Activated T-cell treated with anti-CD3 and anti-CD28 coated beads for 4 hours (primary cell): ENCODE results near the gene RPTOR.

Experiments used
- DNase-seq: peaks from one replicate; pipeline ENCODE4 v3.0.0-alpha.2; 2020

Gene RPTOR

DNA sequence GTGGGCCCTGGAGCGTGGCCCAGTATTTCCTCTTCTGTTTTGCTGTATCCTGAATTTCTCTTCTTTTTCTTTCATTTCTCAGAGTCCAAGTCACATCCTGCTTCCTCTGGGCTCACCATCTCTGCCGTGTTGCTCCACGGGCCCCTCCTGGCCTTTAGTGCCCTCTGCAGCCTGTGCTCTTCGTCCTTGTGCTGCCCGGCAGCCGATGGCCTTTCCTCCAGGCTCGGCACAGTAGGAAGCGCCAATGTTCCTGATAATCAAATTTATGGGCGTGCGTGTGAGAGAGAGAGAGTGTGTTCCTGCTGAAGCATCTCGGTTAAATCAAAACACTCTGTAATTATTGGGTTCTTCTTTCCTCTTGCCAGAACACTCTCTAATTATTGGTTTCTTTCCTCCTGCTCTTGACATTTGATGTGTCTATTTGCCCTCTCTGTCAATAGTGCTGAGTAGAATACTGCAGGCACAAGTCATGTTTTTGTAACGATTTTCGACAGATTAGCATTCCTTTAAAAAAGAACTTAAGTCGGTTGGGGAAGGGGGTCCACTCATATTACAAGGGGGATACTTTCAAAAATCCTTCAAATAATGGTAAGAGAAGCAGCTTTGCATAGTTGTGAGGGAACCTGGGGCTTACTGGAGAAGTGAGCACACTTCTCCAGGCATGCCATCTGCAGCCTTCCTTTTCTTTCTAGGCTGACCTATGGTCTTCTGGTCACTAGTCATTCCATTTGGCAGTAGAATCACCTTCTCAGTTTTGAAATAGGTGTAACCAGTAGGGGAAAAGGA, 126.6 kb downstream of the RPTOR start:
- DNase-seq, result no peak

DNA sequence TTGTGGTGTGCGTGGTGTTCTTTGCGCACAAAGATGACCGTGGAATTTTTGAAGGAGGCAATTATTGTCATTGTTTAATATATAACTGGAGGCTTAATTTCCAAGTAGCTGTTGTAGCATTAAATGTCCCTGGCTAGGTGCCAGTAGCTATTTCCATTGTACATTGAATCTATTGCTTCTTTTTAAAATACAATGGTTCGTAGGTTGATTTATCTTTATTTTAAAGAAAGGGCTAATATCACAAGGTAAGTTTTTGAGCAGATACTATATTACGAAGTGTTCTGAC, 127.1 kb downstream of the RPTOR start:
- no peak for DNase-seq

DNA sequence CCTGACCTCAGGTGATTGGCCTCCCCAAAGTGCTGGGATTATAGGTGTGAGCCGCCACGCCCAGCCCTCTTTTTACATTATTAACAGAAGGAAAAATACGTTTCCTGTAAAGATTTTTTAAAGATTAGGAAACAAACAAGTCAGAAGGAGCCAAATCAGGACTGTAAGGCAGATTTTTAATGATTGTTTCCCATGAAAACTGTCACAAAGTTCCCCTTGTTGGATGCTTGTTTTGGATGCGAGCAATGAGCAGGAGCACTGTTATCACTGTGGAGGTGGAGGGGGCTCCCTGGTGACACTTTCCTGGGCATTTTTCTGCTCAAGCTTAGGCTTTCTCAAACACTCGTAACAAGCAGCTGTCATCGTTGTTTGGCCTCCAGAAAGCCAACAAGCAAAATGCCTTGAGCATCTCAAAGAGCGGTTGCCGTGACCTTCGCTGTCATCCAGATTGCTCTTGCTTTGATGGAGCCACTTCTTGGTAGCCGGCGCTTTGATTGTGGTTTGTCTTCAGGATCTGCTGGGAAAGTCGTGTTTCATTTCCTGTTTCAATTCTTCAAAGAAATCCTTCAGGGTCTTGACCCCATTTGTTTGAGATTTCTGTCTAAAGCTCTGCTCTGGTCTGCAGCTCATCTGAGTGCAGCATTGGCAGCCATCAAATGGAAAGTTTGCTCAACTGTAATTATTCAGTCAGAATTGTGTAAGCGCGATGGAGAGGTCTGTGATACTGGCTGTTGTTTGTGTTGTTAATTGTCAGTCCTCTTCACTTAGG, 128.7 kb downstream of the RPTOR start:
- no peak for DNase-seq

DNA sequence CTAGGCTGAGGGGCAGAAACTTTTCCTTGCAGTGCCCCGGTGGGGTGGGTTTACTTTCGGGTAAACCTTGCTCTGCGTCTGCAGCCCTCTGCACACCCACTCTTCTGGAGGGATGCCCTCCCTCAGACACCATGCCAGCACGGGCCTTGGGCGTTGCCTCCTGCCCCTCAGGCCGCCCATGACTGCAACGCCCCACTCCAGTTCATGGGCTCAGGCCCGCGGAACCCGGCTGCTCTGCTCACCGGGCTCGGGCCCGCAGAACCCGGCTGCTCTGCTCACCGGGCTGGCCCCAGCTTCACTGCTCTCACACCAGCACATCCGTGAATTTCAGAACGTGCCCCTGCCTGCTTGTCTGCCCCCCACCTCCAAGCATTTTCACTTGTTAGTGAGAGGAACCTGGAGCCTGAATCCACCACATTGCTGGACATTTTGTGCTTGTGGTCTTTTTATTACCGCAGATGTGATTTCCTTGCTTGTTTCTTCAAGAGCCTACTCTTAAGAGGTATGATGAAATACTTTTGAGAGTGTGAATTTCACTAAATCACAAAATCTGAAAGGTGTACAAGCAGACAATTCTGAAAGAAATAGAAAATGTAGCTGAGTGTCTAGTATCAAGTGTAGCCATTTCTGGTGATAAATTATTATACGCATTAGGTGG, 130.9 kb downstream of the RPTOR start:
- no peak for DNase-seq

DNA sequence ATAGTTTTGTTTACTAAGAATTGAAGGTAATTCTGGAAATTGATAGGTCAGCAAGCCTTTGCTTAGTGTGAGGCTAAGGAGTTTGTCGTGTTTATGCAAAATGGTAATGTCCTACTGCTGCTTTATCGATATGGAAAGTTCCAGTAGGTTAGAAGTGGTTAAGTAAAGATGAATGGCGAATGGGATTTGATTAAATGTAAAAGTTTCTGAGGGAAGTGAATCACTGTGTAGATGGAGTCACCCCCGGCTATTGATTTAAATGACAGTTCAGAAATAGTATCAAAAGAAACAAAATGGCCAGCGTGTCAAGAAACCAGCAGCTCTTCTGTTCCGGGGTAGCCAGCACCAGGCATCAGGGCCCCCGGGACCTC, 131.4 kb downstream of the RPTOR start:
- no peak for DNase-seq

DNA sequence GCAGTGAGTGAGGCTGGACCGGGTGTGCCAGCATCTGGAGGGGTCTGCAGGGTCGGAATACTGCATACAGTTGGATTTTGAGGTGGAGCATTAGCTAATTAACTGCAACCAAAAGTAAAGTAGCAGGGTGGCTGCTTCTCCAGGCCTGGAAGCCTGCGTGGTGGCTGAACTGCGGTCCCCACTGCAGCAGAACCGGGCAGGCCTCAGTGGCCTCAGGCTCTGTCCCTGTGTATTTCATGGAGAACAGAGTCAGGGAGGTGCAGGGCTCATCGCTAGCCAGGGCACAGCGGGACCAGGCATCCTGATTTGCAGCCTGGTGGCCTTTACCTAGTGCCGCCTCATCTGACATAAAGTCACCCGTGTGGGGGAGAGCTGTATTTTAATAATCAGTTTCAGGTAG, 131.9 kb downstream of the RPTOR start:
- DNase-seq, result no peak

DNA sequence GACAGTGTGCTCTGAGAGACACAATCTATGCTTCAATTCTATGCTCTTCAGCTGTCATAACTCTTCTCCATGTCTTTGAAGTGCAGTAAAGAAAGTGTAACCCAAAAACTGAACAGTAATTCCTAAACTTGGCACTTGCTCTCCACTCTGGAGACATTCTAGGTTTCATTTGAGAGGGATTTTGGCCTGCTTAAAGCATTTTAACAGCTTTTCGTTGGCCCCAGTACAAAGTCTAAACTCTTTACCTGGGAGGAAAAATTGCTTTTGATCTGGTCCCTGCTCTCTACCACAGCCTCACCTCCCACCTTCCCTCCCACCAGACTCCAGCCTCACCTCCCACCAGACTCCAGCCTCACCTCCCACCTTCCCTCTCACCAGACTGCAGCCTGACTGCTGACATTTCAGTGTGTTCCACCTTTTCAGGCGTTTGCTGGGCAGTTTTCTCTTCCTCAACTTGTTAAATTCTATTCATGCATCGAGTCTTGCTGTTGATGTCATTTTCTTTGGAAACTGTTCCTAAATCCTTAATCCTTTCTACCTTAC, 132.6 kb downstream of the RPTOR start:
- DNase-seq, result no peak

DNA sequence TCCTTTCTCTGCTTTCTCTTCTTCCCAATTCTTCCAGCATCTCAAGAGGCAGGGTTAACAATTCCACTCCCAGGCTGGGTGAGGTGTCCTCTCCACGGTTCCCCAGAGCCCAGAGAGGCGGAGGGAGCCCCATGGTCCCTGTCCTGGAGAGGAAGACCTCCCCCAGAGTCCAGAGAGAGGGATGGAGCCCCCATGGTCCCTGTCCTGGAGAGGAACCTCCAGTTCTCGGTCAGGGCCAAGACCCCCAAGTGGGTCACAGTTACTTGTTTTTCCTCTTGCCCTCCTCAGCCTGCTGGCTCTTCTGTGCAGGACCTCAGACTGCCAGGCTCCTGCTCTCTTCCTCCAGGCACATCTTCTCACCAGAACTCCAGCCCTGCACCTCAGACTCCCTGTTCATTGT, 135.2 kb downstream of the RPTOR start:
- DNase-seq, result no peak

DNA sequence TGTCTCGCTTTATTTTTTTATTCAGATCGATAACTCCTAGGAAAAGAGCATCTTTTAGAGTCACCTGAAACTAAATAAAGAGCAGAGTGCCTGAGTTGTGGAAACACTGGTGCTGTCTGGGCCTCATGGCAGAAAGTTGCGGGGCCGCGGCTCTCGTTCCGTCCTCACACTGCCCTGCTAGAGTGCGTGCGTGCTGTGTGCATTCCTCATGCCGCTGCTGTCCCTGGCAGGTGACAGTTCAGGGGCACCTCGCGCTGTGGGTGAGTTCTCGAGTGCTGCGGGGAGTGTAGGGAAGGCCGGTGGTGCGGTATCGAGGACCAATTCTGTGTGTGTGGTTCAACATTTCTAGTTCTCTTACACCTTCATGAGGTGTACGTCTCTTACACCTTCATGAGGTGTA, 136.6 kb downstream of the RPTOR start:
- no peak for DNase-seq

DNA sequence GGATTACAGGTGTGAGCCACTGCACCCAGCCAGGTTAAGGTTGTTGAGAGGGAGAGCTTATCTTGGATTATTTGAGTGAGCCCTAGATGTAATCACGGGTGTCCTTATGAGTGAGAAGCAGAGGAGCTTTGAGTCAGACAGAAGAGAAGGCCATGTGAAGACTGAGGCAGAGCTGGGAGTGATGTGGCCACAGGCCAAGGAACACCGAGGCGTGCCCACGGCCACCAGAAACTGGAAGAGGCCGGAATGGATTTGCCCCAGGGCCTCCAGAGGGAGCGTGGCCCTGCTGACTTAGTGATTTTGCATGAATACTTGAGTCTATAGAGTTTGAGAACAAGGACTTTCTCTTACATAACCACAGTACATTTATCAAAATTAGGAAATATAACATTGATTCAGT, 137.7 kb downstream of the RPTOR start:
- DNase-seq, result no peak

DNA sequence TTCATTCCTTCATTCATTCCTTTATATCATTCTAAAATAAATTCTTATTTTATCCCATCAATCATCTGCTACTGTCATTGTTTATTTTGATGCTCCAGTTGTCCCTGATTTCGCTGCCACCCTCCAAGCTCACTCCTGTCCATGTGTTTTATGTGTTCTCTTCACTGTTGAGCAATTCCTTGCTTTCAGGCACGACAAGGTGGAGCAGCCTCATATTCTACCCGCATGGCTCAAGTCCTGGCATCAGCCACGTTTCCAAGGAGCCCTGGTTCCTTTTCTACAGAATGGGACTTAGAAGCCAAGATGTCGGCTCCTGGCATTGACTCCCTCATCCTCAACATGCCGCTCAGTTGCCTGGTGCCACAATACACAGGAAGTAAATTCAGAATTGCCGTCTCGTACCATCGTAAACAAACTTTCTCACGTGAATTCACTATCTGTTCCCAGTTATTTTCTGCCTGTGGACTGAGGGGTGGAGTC, 139.0 kb downstream of the RPTOR start:
- no peak for DNase-seq

DNA sequence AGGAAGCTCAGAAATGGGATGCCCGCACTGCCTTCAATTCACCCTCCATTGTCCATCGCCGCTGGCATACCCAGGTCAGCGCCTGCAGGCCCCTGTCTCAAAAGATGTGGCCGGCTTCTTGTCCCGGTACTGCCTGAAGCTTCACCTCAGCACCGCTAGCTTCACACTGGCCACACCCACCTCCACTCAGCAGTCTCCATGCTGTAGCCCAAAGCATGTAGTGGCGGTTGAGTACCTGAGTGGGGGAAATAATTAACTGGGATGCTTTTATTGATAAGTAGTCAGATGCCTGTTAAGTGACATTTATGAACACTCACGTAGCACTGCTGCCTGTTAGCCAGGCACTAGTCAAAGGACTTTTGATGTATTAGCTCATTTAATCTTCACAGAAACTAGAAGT, 143.2 kb downstream of the RPTOR start:
- no peak for DNase-seq

DNA sequence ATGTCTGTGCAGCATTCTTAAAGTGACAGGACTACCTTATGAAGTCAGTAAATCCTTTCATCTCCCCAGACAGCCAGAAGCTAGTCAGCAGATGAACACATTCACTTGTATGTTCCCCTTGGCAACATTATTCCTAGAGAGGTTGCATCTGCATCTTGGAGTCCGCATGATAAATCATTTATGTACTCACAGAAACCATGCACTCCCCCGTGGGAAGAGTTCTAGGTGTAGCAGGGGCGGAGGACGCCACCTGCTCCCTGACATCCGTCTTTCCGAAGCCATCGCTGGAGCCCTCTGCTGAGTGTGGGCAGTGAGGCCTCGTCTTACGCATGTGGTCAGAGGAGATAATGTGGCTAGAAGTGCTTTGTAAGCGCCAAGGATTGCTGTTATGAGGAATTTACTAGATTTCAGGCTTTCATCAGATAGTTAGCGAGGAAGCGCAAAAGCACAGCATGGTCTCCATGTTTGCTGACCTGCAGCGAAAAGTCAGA, 144.5 kb downstream of the RPTOR start:
- no peak for DNase-seq

DNA sequence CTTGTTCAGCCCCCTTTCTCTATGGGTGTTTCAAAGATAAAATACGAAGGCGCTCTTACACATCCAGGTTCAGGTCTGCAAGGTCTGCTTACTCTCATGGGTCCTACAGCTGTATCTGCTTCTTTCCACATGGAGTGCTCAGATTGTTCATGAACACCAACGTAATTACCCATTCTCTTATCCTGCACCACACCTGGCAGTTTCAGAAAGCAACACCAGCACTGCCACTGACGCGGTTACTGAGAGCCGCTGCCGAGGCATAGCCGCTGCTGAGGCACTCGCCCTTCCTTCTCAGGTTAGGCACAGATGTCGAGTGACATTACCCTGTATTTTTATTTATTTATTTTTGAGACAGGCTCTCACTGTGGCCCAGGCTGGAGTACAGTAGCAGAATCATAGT, 147.1 kb downstream of the RPTOR start:
- no peak for DNase-seq

DNA sequence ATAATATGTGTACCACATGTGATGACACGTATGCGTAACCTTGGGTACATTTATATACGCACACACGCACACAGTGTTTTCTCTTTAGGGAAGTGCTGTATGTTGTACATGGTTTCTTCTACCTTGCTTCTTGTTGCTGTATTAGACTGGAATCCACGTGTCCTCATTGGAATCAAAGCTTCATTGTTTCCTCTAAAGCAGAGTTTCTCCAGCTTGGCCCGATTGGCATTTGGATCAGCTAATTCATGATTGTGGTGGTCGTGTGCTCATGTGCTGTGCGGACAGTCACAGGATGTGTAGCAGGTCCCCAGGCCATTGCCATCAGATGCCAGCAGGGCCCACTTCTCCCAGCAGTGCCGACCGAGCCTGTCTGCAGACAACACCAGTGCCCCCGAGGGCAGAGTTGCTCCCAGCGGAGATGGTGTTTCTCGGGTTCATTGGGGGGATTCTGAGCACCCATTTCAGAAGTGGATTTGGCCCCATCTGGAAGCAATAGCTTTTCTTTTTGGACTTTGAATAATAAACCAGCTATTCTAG, 148.4 kb downstream of the RPTOR start:
- no peak for DNase-seq

DNA sequence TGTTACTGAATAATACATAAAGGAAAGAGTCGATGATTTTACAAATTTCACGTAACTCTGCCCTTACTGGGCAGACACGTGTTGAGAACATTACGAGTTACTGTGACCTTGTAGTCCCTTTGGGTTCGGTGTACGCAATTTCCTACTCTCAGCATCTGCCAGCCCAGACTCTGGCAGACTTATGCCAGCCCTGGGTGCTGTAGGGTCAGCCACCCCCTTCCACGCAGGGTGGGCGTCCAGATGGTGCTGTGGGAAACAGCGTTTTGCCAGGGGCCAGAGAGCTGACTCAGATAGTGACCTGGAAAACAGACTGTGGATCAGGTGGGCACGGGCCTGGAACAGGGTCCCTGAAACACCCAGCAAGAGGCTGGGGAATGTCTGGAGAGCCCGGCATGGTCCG, 148.9 kb downstream of the RPTOR start:
- DNase-seq, result no peak

DNA sequence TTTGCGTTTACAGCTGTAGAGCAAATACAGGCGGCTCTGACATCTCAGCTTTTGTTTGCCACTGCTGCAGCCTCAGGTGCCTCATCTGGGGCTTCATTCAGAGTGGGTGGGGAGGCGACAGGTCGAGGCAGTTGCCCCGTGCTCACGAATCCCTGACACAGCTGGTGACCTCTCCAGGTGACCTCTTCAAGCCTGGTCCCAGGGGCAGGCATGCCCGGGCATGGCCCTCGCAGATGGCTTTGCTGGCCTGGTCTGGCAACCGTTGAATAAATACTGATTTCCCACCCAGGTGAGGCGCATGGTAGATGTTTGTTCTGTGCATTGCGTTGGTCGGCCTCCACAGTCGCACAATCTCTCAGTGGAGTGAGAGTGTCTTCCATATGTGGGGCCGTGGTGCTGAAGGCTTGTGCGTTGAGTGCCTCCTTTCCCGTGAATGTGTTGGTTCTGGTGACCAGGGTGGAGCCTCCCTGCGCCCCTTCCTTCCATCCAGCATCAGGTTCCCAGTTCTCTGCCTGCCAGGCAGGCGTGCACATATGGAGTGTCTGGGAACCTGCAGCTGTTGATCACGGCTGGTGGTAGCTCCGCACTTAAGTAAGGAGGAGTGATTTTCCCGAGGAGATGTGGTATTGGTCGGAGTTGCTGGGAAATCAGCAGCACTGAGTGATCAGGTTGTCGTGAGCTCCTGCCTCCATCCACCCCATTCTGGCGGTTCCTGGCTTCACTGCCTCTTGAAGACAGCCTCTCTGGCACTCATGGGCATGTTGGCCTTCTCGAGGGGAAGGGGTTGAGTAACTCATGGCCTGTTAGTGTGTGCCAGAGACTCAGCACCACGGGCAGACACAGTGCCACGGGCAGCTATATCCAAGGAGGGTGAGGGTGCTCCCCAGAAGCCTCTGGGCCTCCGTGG, 149.7 kb downstream of the RPTOR start:
- no peak for DNase-seq

DNA sequence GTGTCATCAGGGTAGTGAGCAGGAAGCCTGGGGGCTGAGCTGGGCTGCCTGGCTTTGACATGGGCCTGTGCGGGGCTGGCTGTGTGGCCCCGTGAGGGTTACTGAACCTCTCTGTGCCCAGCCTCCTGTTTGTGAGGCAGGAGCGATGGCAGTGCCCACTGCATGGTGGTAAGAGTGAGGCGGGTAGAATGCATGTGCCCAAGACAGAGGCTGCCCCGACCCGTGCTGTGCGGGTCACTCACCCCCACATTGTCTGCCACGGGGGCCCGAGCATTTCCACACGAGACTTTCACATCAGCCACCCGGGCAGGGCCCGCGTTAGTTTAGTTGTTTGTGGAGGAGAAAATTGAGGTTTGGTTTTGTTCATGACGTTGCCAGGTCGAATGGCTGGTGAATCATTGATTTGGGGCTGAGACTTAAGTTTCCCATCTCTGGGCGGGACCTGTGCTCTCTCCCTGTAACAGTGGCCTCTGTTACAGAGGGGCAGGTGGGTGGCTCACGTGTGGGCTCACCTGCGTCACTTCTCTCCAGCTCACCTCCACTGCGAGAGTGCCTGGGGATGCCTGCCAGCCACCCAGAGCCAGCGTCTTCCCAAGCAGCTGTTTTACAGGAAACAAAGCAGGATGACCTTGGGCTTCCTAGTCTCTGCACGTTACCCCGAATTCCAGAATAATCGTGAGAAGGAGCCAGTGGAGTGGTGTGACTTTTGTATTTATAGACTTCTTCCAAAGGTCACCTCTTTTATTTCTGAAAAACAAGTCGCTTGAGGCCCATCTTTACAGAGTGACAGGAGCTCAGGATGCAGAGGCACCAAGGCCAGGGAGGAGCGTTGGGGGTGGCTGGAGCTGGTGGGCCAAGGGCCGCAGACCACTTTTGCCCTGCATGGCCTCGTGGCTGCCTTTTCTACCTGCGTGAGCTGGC, 150.6 kb downstream of the RPTOR start:
- no peak for DNase-seq

DNA sequence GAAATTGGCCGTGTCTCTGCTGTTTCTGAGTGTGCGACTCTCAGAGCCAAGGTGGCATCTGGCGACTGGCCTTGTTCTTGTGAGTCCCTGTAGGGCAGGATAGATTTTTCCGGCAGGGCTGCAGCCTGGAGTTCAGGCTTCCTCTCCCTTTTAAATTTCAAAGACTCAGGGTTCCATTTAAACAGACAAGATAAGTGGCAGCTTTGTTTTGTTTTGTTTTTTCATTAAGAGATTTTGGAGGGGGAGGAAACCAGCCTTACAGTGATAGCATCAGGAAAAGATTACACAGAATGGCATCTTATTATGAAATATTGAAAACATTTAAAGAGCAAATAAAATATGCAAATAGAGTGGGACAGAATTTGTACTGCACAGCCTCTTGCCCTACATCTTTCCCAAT, 151.3 kb downstream of the RPTOR start:
- no peak for DNase-seq

DNA sequence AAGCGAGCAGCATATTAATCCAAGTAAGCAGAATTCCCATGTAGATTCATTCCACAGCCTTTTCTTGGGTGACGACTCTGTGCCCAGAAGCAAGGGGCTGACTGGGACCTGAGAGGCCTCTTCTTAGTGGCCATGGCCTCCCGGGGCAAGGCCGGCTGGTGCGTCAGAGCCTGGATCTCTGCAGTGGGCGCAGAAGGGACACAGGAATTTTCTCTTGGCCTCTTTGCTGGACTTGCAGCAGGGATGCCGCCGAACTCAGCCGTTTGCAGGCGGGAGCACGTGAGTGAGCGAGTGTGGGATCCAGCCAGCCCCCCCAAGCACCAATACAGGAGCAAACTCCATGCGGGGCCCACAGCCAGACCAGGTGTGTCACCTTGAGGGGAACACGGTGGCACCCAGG, 151.8 kb downstream of the RPTOR start:
- DNase-seq, result no peak

DNA sequence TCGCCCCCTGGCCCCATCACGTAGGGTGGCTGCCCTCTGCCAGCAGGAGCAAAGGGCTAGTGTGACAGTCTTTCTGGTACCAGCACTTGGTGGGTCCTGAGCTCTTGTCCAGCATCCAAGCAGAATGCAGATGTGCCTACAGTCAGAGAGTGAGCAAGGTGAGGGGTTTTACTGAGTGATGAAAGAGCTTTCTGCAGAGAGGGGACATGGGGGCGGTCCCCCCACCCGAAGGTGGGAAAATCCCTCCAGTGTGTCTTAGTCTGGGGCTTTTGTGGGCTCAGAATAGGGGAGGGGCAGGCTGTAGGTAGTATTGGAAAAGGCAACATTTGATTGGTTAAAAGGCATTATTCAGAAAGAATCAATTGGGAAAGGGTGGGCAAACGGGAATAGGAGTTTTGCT, 152.3 kb downstream of the RPTOR start:
- no peak for DNase-seq
